IPS-18c (cell line): ENCODE results near the gene TNFRSF1A.
A peak's percentile ranks its signal among the peaks of the same experiment; 100 is the strongest.
"Not testable (repeated sequence)": the region's sequence is repeated elsewhere in the genome, so short reads cannot be mapped to it uniquely, and the experiment has no call there.

Experiments
- H3K4me3 ChIP-seq: 2 replicates; pipeline ENCODE4 v1.7.0; 2013; ENCODE audit warnings: low read depth, mild to moderate bottlenecking, low read length, moderate library complexity; ENCODE audit not compliant: insufficient read depth
- H3K9me3 ChIP-seq: one replicate; pipeline ENCODE4 v1.6.1; 2013; ENCODE audit warnings: mild to moderate bottlenecking, low read length, moderate library complexity; ENCODE audit not compliant: control insufficient read depth, insufficient read depth

The TNFRSF1A gene

DNA sequence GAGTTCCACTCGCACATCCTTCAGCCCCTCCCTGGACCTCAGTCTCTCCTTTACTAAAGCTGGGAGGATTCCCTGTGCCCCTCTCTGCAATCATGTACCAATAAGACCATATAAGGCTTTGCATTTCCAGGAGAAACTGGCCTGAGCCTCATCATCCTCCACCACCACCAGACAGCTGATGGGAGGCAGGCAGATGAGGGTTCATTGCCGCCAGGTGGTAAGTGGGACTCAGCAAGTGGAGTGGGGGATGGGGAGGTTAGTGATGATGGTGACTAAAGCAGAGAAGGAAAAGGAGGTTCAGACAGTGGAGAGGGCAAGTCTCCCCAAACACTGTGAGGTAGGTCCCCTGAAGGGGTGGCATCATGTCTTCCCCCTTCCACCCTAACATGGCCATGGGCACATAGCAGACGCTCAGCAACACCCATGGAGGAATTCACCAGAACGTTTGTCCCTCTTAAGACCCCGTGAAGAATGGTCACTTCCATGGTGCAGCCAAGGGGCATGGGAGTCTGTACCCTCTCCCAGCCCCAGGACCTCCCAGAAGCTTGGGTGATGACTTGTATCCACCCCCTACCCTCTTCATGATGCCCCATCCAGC is 4.5 kb upstream of the TNFRSF1A start:
- H3K9me3 ChIP-seq, result no peaks in the 10 kb centered on the region
- H3K4me3 ChIP-seq, result no peak overlapping the region; the same call in 1 of the 2 replicates

- no peak overlapping the region for H3K4me3 ChIP-seq
- H3K9me3 ChIP-seq, result no peaks in the 10 kb centered on the region
Measured at GRCh38 chr12:6345319-6346091, 3.6 kb upstream of the TNFRSF1A start.

DNA sequence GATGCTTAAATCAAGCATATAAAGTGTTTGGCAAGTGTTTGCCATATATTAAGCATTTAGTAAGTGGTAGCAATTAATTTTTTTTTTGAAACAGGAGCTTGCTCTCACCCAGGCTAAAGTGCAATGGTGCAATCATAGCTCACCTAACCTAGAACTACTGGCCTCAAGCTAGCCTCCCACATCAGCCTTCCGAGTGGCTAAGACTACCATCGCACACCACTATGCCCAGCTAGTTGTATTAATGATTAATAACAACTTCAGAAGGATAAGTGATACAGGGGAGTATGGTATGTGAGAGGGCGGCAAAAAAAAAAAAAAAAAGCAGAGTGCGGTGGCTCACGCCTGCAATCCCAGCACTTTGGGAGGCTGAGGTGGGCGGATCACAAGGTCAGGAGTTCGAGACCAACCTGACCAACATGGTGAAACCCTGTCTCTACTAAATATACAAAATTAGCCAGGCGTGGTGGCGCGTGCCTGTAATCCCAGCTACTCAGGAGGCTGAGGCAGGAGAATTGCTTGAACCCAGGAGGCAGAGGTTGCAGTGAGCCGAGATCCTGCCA is 2.3 kb upstream of the TNFRSF1A start:
- H3K9me3 ChIP-seq, H3K4me3 ChIP-seq: not testable (repeated sequence)

DNA sequence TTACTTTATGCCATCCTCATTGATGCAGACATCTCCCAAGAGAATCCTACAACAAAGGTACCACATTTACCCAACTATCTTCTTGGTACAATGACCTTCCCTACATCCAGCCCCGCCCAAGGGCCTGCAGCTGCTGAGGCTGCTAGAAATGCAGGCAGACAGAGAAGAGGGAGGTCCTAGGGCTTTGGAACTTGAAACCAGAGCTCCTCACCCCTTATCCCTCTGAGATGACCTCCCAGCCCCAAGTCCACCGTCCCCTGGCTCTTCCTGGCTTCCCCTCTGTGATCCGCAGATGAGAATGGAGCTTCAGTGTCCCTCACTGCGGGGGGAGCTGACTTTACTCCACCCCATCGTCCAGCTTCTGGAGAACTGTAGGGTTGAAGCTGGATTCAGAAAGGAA is 1.6 kb upstream of the TNFRSF1A start:
- Histone ChIP-seq H3K4me3 (no peak overlapping the region), H3K9me3 (no peaks in the 10 kb centered on the region)

DNA sequence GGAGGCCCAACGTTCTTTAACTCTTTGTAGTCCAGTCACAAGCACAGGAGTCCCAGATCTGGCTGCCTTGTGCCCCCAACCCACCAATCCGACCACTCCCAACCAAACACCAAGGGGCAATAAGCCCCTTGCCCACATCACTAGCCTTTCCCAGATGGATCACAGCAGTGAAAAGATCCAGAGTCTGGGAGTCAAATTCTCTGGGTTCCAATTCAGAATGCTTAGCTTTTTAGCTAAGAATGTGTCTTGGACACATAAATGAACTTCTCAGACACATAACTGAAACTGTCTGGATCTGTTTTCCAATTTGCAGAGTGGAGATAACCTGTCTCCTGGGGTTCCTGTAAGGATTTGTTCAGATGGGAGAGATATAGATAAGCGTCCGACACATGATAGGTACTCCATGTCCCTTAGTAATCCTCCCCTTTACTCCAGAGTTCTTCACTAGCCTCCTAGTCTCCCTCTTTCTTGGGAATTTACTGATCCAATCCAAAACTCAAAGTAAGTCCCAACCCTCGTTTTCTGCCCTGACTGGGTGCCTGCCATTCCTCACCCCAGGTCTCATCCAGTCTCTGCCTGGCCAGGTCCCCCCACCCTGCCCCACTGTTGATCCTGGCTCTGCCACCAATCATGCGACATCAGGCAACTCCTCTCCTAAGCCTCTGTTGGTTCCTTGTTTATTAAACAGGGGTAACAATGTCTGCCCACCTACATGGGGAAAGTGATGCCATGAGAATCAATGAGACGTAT is 439 bp upstream of the TNFRSF1A start:
- Histone ChIP-seq H3K9me3 (no peaks in the 10 kb centered on the region), H3K4me3 (peak overlapping the region; percentile 92; the same call in 1 of the 2 replicates)

DNA sequence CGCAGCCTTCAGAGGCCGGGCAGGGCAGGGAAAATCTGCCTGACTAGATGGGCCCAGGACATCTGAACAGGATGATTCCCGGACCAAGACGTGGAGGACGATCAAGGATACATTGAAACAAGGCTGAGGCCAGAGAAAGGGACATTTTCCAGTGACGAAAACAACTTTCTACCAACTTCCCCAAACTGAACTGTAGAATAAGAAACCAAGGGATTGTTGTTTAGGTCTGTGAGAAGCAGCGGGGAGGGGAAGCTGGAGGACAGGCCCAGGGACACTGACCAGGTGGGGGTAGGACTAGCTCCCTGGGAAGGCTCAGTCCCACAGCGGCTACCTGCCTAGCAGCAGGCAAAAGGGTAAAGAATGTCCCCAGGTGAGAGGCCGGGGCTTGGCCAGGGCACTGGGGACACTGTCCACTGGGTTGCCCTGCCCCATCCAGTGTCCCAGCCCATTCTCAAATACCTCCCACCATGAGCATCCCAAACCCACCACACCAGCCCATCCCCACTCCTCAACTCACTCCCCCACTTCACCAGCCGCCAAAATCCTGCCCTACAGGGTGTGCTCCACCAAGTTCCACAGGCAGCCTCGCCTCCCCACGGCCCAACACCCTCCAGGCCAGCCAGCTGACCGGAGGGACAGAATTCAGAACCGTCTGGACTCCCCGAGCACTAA is 995 bp downstream of the TNFRSF1A start:
- peak overlapping the region; percentile 92 for H3K4me3 ChIP-seq
- no peaks in the 10 kb centered on the region for H3K9me3 ChIP-seq

- H3K9me3 ChIP-seq, result no peaks in the 10 kb centered on the region
- H3K4me3 ChIP-seq, result peak overlapping the region; percentile 92
Measured at GRCh38 chr12:6340032-6340638, 1.7 kb downstream of the TNFRSF1A start.

DNA sequence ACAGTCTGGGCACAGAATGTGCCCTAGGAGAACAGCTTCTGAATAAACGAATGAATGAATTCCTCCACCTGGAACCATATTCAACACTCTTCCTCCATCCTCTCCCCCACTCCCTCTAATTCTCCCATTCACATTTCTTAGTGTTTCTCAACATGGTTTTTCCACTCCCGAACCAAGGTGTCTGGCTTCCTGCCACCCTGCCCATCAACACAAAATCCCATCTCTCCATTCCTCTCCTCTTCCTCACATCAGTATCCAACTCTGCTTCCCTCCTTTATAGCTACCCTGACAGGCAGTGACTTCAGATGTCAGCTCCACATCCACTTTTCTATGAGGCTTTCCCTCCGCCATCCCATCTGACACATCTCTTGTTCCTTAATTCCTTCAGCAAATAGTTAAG is 2.9 kb downstream of the TNFRSF1A start:
- H3K9me3 ChIP-seq, result no peaks in the 10 kb centered on the region
- no peak overlapping the region for H3K4me3 ChIP-seq

DNA sequence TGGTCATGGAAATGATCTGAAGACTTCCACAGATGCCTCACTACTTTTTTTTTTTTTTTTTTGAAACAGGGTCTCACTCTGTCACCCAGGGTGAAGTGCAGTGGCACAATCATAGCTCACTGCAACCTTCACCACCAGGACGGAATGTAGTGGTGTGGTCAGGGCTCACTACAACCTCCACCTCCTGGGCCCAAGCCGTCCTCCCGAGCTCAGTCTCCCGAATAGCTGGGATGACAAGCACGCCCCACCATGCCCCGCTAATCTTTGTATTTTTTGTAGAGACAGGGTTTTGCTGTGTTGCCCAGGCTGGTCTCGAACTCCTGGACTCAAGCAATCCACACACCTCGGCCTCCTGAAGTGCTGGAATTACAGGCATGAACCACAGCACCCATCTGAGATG is 3.3 kb downstream of the TNFRSF1A start:
- not testable (repeated sequence) for H3K9me3 ChIP-seq, H3K4me3 ChIP-seq

DNA sequence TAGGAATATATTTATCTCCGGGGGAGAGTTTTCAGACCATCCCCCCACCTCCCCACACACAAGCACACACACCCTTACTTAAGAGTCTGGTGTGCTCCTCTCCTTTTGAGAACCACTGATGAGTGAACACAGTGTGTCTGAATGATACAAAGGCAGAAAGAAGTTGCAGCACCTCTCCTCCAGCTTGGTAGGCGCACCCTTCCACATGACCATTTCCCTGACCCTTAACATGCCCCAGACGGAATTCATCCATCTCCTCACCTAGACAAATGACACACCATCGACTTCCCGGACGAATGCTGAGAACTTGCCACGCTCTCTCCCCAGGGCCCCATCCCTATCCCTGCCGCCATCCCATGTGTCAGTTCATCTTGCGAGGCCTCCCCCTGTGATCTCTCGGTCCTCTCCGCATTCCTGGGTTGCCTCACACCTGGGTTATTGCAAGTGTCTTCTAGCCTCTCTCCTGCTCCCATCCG is 3.9 kb downstream of the TNFRSF1A start:
- H3K4me3 ChIP-seq, result no peak overlapping the region; the same call in 1 of the 2 replicates
- H3K9me3 ChIP-seq, result no peaks in the 10 kb centered on the region

GRCh38 chr12:6336889-6337853 is 4.7 kb downstream of the TNFRSF1A start:
- H3K4me3 ChIP-seq, result peak overlapping the region; percentile 16
- no peaks in the 10 kb centered on the region for H3K9me3 ChIP-seq

DNA sequence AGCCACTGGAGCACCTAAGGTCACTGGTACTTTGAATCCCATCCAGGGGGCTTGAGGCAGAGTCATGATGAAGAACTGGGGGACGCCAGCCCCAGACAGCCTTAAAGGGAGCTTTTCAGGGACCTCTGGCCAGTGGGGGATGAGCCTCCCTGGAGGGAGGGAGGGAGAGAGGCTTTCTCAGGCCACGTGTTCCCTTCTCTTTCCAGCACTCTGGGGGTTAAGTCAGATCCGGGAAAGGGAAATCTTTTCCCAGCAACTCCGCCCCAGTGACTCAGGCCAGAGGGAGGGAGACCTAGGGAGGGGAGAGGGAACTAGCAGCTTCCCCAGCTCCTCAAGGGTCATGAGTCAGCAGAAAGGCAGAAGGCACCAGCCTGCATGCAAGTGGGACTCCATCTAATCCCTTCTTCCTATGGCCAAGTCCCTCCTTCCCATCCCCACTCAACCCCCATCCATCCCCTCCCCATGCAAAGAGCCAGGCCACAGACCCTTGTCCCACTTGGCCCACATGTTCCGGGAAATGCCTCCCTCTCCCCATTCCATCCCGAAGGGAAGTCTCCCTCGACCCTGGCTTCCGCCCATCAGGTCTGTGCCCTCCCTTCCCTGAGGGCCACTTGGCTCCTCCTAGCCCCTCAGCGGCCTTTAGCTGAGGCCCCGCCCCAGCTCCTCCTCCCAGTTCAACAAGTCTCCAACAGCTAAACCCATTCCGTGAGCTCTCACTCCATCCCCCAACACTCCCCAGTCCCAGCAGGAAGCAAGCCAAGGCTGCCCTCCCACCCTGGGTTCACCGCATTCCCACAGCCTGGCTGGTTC is 5.6 kb downstream of the TNFRSF1A start:
- Histone ChIP-seq H3K9me3 (no peaks in the 10 kb centered on the region), H3K4me3 (peak overlapping the region; percentile 41)

DNA sequence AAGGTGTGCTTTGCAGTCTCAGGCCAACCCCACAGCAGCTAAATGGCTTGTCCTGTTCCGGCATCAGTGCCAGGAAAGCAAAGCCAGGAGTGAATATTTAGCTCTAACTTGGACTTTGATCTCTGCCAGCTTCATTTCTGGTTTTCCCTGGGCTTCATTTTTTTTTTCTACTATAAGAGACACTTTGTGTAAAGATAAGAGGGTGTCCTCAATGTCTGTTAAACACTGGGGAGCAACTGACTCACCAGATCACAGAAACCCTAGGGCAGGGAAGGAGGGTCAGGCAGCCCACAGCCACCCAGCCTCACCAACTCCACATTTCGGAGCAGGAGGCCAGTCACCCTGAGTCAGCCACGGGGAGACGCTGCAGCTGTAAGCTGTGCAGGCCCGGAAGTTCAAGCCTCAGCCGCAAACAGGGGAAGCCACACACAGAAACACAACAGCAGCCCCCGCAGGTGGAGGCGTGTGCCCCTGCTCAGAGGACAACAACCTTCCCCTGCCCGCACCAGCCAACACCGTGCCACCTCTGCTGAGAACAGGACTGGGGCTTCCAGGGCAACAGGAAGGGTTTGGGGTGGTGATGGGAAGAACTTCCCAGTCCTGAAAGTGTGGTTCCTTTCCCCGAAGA is 6.3 kb downstream of the TNFRSF1A start:
- Histone ChIP-seq H3K9me3 (no peaks in the 10 kb centered on the region), H3K4me3 (peak overlapping the region; percentile 41)

DNA sequence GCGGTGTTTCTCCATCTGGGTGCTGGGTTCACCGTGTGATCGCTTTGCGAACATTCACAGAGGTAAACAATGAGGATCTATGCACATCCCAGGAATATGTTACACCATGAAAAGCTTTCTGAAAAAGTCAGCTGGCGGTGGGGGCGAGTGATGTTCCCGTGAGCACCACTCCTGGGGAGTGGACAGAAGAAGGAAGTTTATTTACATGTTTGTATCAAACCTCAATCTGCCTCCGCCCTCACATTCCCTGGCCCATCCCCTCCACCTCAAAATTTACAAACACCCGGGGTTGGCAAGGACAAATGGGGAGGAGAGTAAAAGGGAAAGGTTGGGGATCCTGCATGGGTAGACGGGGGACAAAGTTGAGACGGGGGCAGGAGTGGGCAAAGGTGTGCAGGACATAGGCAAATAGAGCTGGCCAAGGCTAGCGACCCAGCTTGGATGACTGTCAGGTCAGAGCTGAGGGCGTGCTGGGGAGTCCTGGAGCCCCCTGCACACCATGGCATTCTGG is 6.9 kb downstream of the TNFRSF1A start:
- H3K4me3 ChIP-seq, result peak overlapping the region; percentile 15; the same call in 1 of the 2 replicates
- H3K9me3 ChIP-seq, result no peaks in the 10 kb centered on the region
